Retina (tissue), 1 donor: ENCODE data around the gene TFB1M.
"Not testable (repeated sequence)": the region's sequence is repeated elsewhere in the genome, so short reads cannot be mapped to it uniquely, and the experiment has no call there.

Source experiments
- DNase-seq: peaks from one replicate; pipeline ENCODE4 v3.0.0-alpha.2; 2016

Gene TFB1M

DNA sequence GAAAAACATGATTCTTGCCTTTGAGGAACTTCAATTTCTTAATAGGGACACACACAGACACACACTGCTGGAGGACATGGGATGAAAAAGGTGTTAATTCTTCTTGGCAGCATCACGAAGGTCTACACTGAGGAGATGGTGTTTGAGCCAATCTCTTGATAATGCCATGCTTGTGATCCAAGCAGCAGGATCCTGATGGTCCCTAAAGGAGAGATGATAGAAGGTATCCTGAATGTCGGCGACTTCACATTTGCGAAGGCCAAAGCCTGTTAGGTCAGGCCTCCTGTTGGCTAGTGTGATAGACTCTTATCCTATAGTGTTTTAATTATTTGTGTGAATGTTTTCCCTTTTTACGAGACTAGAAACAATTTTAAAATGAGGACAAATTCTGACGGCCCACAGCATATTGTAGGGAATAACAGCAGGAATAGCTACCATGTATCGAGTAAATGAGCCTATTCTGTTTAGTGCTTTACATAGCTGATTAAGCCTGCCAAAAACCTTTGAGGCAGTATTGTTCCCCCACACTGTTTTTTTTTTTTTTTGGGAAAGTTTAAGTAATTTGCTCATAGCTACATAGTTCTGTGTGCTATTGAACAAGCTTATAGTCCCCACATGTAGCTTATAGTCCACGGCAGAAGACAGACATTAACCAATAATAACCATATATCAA is 15.3 kb upstream of the TFB1M start:
- DNase-seq = no peak

DNA sequence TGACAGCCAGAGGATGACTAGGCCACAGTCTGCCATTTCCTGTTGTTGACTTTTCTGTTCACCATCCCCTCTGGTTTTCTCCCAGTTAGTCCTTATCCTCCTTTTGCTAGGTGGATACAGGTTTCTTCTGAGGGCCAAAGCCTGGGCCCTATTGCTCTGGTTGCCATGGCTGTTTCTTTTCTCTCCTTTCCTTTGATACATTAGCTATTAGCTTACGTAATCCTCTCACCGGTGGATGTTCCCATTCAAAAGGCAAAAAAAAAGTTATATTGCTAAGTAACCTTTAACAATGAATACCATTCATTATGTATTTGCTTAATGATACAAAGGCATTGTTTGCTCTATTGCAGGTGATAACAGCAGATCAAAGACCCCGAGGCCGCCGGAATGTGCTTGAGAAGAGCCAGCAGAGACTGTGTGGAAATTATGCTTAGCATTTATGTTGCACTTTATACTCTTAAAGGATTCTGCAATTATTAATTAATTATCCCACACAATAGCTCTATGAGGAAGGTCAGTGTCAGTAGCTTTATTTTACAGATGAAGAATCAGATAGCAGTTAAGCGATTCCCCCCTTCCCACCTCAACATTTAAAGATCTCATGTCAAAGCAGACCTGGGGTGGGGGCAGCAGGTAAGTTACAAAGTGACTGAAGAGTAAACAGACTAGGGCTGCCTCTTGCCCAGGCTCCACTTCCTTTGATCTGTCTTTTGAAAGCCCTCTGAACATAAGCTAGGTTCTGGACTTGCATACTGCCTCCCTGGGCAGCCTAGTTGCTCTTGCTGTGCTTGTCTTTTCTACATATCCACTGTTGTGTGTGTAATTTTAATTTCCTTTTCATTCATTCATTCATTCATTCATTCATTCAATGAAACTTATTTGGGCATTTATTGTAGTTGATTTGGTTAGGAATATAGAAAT is 14.5 kb upstream of the TFB1M start:
- DNase-seq = no peak

DNA sequence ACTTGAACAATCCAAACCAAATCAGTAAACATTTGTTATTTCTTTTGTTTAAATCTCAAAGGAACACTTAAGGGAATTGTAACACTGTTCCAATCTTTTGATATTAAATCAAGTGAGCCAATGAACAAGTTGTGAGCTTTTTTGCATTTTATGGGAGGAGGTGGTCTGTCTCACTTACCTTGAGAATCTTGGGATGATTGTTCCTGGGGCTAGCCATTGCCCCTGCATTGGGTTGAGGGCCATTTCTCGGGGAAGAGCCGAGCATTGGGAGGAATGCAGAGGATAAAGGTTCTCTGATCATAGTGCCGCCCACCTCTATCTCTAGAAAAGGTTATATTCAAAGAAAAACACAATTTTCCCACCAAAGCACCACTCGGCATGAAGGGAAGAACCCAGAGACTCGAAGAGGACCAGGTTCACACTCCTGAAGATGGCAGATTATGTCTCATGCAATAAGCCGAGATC is 13.8 kb upstream of the TFB1M start:
- DNase-seq = no peak

DNA sequence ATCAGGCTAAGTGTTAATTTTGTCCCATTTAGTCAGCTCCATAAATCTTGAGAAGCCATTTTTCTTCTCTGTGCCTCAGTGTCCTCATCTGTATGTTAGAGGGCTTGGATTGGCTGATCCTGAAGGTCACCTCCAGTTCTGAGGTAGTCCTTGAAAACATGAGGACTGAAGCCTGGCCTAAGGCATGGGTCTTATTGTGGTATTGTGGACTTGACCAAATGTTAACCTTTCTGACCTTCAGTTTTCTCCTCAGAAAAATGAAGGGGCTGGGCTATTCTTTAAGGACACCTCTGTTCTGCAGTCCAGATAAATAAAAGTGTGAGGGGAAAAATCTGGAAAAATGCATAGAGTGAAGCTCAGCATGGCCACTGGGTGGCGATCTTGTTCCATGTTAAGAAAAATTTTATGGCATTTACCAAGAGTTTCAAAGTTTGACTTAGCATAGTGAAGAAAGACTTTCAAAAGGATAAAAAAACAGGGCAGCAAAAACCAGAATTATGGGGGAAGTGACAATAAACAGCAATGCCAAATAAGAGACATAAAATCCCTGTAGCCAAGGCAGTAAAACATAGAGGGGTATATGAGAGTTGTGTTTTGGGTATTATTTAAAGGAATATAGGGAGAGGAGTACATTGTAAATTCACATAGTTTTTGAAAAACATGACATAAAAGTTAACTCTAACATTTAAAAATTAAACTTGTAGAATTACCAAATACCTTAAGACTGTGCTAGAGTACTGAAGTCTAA is 13.2 kb upstream of the TFB1M start:
- peak; percentile 75 for DNase-seq

DNA sequence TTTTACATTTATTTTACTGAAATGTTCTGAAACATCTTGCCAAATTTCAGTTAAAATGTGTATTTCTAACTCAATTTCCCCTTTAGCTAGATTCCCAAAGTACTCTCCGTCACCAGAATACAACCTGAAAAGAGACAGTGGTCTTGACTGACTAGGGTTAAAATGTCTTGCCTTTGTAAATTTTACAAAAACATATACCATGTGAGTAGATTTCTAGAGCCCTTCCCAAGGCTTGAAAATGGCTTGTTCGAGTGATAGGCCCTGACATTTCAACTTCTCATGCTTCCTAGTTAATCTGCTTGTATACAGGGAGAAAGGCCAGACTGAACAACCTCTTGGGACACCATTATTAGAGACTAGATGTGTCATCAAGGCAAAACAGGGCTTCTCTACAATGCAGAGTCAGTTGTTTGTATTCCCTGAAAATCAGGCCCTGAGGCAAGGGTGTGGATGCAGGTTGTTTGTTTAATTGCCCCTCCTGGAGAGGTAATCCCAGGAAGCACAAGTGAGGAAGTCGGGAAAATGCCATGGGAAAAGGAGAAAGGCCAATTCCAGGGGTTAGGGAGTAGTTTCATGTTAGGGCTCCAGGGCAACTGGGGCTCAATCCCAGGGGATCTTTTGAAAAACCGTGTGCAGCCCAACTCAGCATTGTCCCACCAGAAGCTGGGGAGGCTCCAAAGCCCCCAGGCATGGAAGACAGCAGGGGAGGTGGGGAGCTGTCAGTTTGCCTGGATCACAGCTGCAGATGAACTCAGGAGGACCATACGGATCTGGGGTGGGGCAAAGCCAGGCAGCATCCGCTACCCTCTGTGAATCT is 11.6 kb upstream of the TFB1M start:
- DNase-seq = no peak

DNA sequence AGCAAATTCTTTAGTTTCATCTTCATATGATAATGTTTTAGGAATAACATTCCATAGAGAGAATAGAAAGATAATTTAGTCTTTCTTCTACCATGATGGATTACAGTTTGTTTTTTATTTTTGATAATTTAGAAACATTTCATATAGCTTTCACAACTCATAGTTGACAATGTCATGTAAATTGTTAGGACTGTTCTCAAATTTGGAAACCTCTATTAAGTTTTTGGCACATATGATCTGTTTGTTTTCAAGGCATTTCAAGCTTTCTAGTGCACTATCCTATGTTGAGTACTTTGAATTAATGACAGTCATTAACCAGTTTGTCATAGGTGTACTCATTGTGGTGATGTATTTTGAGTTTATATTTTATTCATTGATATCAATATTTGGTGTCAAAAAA is 10.7 kb upstream of the TFB1M start:
- DNase-seq = no peak

DNA sequence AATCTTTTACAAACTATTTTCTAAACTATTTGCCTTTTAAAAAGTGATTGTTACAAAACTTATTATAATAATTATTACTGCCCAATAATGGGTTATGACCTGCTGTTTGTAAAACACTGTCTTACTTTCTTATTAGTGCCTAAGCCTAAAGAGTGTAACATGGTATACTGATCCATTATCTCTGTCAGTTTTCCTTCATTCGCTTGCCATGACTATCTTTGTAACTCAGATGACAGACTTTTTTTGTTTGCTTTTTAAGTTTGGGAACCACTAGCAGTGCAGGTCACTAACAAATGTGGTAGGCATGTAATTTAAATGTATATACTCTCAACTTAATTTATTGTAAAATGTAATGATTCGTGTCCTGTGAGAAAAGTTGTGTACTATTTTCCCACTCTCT is 9.9 kb upstream of the TFB1M start:
- no peak for DNase-seq

DNA sequence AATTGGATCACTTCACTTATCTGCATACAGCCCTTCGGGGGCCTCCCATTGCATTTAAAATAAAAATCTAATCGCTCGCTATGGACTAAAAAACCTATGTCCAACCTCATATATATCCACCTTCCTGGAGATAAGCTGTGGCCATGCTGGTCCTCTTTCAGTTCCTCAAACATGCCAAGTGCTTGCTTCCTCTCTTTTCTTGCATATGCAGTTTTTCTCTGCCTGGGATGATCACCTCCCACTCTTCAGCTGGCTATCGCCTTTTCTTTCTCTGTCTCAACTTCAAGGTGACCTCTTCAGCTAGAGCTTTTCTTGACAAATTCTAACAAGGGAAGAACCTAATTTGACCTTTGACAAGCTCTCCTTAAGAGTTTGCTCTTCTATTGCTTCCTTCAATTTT is 5.6 kb upstream of the TFB1M start:
- no peak for DNase-seq

DNA sequence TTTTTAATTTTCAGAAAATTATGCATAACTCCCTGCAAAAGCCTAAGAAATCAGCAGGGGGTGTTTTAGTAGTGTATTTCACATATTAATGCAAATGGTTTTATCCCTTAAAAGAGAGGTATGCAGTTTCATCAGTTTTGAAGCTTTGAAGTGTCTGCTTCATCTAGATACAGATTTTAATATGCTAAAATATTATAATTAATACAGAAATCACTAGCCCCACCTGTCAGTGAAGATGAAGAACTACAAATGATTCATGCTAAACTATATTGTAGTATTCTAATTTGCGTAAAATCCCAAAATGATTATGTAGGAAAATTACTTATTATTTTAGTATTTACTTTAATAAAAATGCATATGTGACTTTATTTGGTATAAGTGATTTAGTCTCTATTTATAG is 2.9 kb upstream of the TFB1M start:
- no peak for DNase-seq

DNA sequence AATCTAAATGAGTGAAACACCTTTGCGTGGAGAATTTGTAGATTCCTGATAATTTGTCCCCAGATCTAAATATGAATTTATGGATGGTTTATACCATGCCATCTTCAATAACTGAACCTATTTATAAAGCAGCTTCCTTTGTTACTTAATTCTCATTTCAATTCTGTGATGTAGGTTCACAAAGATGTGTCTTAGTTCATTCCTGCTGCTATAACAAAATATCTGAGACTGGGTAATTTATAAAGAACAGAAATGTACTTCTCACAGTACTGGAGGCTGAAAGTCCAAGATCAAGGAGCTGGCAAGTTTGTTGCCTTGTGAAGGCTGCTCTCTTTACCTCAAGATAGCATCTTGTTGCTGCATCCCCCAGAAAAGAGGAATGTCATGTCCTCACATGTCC is 2.1 kb upstream of the TFB1M start:
- DNase-seq = no peak

DNA sequence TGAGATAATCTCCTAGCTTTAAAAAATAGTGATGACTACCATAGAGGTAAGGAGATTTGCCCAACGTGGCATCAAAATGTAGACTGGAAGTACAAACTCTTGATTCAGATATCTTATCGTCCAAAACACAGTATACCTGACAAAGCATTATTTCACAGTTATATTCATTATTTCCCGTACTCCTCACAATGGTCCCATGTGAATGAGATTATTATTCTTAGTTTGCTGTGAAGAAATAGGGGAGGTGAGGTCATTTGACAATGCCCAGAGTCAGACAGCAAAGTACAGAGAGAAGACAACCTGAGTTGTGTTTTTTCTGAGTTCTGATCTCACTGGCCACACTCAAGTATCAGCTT is 1.2 kb upstream of the TFB1M start:
- no peak for DNase-seq

DNA sequence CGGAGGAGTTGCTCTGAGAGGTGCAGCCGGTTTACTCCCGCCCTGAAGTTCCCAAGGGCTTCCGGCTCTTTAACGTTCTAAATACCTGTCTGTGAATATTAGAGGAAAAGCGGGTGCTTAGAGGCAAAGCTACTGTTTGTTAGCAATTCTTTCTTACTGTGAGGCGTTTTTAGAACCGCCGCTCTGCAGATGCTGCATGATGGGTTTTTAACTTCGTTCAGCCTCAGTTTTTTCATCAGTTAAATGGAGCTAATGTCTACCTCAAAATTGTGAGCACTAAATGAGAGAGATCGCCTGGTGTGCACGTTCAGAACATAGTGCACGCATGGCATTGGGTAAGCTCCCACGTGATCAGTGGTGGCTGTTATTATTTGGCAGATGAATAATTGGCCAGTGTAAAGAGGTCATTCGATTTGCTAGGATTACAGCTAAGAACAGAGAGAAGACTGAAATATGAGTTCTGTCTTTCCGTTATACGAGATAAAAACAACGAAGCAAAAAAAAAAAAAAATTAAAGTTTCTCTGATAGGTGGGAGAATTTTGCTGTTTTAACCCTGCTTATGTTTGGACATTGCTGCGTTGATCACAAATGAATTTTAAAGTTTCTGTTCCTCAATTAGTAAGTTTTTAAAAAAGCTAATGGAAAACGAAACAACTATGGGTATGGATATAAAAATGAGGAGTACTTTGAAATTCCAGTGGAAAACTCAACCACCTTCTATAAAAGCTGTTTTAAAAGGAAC is 660 bp upstream of the TFB1M start:
- DNase-seq = no peak

DNA sequence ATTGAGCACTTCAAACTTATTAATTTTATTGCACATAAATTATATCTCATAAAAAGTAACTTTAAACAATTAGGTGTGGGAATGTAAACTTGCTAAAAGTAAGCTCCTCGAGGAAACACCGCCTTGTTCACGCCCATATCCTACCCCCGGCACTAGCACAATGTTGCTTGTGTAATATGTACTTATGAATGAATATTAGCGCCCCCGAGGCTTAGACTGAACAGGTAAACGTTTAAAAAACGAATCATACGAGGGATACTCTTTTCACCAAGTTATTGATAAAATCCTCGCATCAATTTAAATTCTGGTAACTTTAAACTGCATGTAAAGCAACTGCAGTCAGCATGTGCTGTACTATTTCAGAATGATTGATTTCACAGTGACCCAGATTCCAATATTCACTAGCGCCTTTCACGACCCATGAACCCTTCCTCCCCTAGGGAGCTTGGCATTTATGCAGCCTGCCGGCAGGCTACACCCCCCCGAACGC is 637 bp downstream of the TFB1M start:
- DNase-seq = no peak

DNA sequence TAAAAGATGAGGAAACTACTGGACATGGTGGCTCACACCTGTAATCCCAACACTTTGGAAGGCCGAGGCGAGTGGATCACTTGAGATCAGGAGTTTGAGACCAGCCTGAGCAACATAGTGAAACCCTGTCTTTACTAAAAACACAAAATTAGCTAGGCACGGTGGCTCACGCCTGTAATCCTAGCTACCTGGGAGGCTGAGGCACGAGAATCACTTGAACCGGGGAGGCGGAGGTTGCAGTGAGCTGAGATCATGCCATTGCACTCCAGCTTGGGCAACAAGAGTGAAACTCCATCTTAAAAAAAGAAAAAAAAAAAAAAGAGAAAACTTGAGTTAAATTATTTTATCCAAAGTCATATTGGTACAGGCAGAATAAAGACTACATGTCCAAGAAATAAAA is 1.3 kb downstream of the TFB1M start:
- DNase-seq = not testable (repeated sequence)

DNA sequence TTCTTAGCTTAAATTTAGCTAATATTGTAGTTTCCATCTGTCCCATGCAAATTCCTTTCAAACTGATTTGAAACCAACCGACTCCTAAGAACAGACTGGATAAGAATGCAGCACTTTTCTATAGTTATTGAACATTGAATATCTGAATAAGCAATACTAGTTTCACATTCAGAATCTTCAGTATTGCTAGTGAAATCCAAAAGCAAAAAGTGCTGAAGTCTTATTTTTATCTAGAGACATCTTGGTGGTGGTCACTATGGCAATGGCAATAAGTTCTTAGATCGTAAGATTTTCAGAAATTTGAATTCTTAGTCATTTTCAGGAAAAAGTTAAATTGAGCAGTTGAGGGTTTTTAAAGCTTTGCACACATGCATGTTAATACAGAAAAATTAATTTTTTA is 2.7 kb downstream of the TFB1M start:
- DNase-seq = no peak

DNA sequence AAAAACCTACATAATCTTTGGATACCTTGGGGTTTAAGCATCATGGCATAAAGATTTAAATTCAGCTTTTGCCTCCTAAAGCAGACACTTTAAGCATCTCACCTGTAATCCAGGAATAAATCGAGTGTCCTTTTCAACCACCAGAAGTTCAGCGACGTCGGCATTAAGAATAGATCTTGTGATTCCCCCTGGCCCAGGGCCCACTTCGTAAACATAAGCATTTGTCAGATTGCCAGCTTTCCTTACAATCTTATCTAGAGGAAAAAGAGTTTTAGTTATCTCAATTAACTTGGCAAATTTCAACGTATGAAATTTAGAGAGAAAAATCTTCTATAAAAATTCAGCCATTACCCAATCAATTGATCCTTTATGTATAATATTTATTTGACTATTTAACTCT is 3.2 kb downstream of the TFB1M start:
- no peak for DNase-seq

DNA sequence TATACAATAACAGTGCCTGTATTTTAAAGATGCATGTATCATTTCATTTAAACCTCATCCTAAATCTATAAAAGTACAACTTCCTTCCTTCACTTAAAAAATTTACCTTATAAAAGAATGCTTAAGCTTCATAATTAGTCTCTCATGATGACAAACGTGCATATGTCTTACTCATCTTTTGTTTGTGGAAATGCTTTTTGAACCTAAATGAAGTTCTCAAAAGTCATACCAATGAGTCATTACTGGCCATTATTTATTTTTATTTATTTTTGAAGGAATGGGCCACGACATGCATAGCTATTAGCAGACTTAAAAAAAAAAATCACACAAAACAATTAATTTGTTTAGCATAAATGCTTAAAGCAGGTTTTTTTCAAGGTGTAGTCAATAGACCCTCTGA is 3.7 kb downstream of the TFB1M start:
- no peak for DNase-seq

DNA sequence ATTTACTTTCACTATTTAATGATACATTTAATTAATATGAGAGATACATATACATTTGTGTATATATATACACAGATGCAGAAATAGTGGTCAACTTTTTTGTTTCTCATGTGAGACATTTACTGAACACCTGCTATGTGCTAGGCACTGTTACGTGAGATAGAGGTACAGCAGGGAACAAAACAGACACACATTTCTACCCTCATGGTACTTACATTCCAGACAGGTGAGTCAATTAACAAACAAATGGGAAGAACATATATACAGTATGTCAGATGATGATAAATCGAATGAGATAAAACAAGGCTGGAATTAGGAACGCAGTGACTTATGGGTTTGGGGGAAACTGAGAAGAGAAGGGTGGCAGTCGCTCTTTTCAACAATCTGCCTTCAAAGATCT is 5.1 kb downstream of the TFB1M start:
- DNase-seq = no peak

DNA sequence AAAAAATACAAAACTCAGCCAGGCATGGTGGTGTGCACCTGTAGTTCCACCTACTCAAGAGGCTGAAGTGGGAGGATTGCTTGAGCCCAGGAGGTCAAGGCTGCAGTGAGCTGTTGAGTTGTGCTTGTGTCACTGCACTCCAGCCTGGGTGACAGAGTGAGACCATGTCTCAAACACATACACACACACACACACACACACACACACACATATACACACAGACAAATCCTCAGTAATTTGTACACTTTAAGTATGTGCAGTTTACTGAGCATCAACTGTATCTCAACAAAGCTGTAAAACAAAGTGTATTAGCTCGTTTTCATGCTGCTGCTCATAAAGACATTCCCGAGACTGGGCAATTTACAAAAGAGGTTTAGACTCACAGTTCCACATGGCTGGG is 7.3 kb downstream of the TFB1M start:
- DNase-seq = no peak

DNA sequence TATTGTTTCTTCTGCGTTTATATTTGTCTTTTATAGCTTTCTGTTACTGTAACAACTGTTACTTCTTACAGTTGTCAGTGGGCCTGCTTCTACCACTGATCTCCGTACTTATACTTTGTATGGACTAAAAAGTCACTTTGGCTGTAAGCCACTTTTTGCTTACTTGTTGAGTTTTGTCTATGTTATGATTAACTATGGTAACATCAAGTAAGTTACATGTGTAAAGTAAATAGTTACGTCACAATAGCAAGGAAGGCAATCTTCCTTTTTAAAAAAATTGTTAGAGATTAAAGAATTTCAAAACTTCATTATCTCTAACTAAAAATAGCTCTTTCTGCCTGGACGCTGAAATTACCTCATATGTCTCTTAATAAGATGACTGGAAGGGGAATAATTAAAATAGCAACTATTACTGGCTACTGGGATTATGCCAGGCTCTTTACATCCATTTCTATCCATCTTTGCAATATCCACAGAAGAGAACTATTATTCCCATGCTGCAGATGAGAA is 10.9 kb downstream of the TFB1M start:
- no peak for DNase-seq

DNA sequence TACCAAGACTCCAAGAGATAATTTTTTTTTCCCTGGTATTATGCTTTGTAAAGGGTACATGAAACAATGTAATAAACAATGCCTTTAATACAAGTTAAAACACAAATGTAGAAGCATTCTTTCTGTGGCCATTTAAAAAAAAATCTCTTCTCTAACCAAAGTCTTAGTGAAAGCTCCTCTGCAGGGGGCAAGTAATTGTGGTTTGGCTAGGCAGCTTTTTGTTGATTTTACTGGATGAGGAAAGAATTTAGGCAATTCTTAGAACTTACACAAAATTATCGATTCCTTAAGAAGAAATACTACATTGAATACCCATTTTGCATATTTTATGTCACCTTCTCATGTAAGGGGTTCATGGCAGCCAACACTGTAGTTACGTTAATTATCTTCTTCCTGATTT is 12.4 kb downstream of the TFB1M start:
- no peak for DNase-seq

DNA sequence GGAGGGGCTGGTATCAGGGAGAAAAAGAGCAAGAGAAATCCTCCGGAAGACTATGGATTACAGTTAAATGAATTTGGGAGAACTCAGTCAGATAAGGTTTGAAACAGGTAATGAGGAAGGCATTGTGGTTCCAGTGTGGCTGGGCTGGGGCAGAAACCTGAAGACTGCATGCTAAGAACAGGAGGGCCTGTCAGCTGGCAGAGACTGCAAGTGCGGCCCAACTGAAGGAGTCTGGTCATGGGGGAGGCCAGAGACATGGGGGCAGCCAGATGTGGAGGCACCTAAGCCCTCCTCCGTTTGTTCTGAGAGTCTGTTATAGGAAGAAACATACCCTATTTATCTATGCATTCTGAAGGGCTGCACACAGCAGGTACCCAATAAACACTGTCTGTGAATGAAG is 16.6 kb downstream of the TFB1M start:
- no peak for DNase-seq
